Panc1 (cell line): Measurements from ENCODE around the gene NKX1-2. TPM values are rescaled to one million over a fixed set of nuclear protein-coding genes. Genes with fewer than 3 reads are reported as not detected.

ENCODE experiments used
- ATAC-seq: fragments of 200-7000 bp; cut with Tn5 transposase; 2 replicates; pipeline ENCODE4 v1.9.1; 2020; ENCODE audit warnings: mild to moderate bottlenecking, moderate library complexity
- Bru-seq: library from RNA; stranded (reverse); fragments of 400-500 nt; gene quantifications from one replicate; lab custom pipeline; 2021; lab: Mats Ljungman, UMichigan
- BruChase-seq, 2 experiments: library from RNA; stranded (reverse); fragments of 400-500 nt; gene quantifications; one replicate each; lab custom pipeline; 2021; lab: Mats Ljungman, UMichigan
- BruUV-seq: library from RNA; stranded (reverse); fragments of 400-500 nt; replicated peaks from 2 replicates; lab custom pipeline; 2021; lab: Mats Ljungman, UMichigan
- CTCF ChIA-PET: fragments of 300-600 bp; sonication (Branson Sonifier 250); formaldehyde crosslinking; loops from one replicate; lab custom pipeline; 2022; ENCODE audit warnings: antibody characterized with exemption; lab: Charles Lee
- POLR2A ChIA-PET: fragments of 300-600 bp; sonication (Branson Sonifier 250); formaldehyde crosslinking; loops from one replicate; lab custom pipeline; 2022; ENCODE audit warnings: antibody characterized with exemption; lab: Charles Lee
- DNase-seq: peaks from one replicate; pipeline ENCODE4 v3.0.0-alpha.2; 2010; ENCODE audit warnings: low read depth, low spot score
- H3K27ac ChIP-seq: 2 replicates; pipeline ENCODE4 v1.5.1; 2011; ENCODE audit warnings: mild to moderate bottlenecking, low read length, inconsistent platforms
- H3K27me3 ChIP-seq: fragments of 200-500 bp; sonication (Bioruptor generic); 2 replicates; pipeline ENCODE4 v1.6.0; 2014; ENCODE audit warnings: low read length, inconsistent platforms; ENCODE audit not compliant: control insufficient read depth, insufficient read depth
- H3K36me3 ChIP-seq: fragments of 200-500 bp; sonication (Bioruptor generic); 2 replicates; pipeline ENCODE4 v1.5.1; 2014; ENCODE audit warnings: inconsistent platforms, mild to moderate bottlenecking, low read length, moderate library complexity; ENCODE audit not compliant: control insufficient read depth, insufficient read depth
- H3K4me1 ChIP-seq: 2 replicates; pipeline ENCODE4 v1.5.1; 2011; ENCODE audit warnings: inconsistent platforms, mild to moderate bottlenecking, low read length, moderate library complexity; ENCODE audit not compliant: control insufficient read depth, insufficient read depth
- H3K4me3 ChIP-seq, 2 experiments: 2 replicates each; pipeline ENCODE4 v1.5.1; 2011 to 2012; ENCODE audit warnings: low read depth in 2 of 2, low read length in 2 of 2, mild to moderate bottlenecking in 2 of 2, inconsistent platforms in 1 of 2, moderate library complexity in 1 of 2
- H3K9me3 ChIP-seq: fragments of 200-500 bp; sonication (Bioruptor generic); 2 replicates; pipeline ENCODE4 v1.5.1; 2014; ENCODE audit warnings: low read depth, mild to moderate bottlenecking, inconsistent platforms, low read length, moderate library complexity; ENCODE audit not compliant: control insufficient read depth, insufficient read depth
- CTCF ChIP-seq: fragments of 450-650 bp; IDR thresholded peaks from 2 replicates; pipeline ENCODE4 v1.5.1; 2017; ENCODE audit warnings: mild to moderate bottlenecking
- POLR2AphosphoS5 ChIP-seq: IDR thresholded peaks from 2 replicates; pipeline ENCODE4 v1.6.1; 2012; ENCODE audit warnings: mild to moderate bottlenecking, low read depth, low read length, moderate library complexity
- SIN3A ChIP-seq: IDR thresholded peaks from 2 replicates; pipeline ENCODE4 v1.6.1; 2012; ENCODE audit warnings: low read depth, mild to moderate bottlenecking, low read length, moderate library complexity, borderline replicate concordance; ENCODE audit not compliant: insufficient read depth
- TCF7L2 ChIP-seq: IDR thresholded peaks from 2 replicates; pipeline ENCODE4 v1.6.1; 2011; ENCODE audit warnings: mild to moderate bottlenecking, low read depth, low read length, inconsistent platforms
- in situ Hi-C: cut with HindIII; loops from 2 replicates; pipeline ENCODE4 v1.10.0; 2016; ENCODE audit warnings: low sequenced_read_pairs, low pct_unique_long_range_greater_than_20kb
- intact Hi-C: fragments of 100-400 bp; cut with micrococcal nuclease; formaldehyde crosslinking; loops from one replicate; pipeline ENCODE4 v1.10.0; 2022; ENCODE audit not compliant: unreplicated experiment
- long read RNA-seq: library from polyadenylated mRNA; unstranded; transcript quantifications from one replicate; pipeline ENCODE4 v2.0.0, GENCODE V29; 2021; ENCODE audit not compliant: unreplicated experiment
- polyA plus RNA-seq: library from polyadenylated mRNA; unstranded; fragments of >200 nt; gene quantifications from one replicate; pipeline ENCODE4 v1.2.1, GENCODE V29; 2012; ENCODE audit warnings: missing spikeins; ENCODE audit not compliant: insufficient read length
- total RNA-seq: library from RNA; stranded (reverse); gene quantifications from one replicate; pipeline ENCODE4 v1.2.1, GENCODE V29; 2021; ENCODE audit not compliant: unreplicated experiment
- TF ChIP-seq, protein P1 (sequence below), 2 experiments: IDR thresholded peaks; 2 replicates each; pipeline ENCODE4 v1.6.1; 2011 to 2012; ENCODE audit warnings: low read depth in 2 of 2, control low read depth in 1 of 2, low read length in 1 of 2, mild to moderate bottlenecking in 1 of 2, moderate library complexity in 1 of 2; ENCODE audit not compliant: insufficient read depth in 1 of 2

NKX1-2 gene
- total RNA-seq (0.15 TPM), Bru-seq, nascent RNA (not detected), BruChase-seq, experiment 1, labeled RNA remaining after a 2-hour chase (percentile 27 among the genes with signal in this experiment), BruChase-seq, experiment 2, labeled RNA remaining after a 6-hour chase (percentile 23 among the genes with signal in this experiment)
- 0.08 TPM for polyA plus RNA-seq
- long read RNA-seq: 0 reads

DNA sequence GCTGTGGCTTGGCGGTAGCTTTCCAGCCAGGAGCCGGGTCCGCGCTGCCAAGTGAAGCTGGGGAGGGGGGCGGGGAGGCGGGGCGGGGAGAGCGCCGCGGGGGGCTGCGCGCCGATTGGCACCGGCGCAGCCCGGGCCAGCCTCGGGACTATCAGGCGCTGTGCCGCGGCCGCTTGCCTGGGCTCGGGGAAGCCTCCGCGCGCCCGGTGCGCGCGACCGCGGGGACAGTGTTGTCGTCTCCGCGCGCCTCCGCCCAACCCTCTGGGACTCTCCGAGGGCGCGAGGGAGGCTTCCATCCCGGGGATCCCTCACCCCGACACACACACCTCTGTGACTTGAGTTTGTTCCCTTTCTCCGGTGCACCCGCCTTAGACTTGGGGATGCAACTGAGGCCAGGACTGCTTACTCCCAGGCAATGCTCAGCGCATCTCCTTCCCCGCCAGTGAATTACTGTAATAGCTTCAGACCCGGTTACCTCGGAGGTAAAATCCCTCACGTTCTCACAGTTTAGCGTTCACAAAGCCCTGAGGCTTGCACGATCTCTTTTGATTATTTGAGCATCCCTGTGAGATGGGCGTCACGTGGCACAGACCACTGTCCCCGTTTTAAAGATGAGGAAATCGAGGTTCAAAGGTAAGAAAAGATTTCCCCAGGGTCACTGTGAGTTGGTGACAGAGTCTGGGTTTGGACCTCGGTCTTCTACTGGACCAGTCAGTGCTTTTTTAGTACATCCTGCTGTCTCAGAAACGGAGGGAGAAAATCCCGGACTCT lies at the start of gene NKX1-2:
Gene NKX1-2, minus strand, starts transcription at position 24 of the 771 bp plus-strand sequence. CDS start 92 bp downstream, outside the sequence.
- ChIA-PET POLR2A (interaction anchor here (0.6 kb wide), 1 partner anchor 24 kb away, joined by 4 read pairs; no protein-coding TSS in a partner anchor), CTCF (no interaction called here)
- in situ Hi-C loops: no loop called here
- H3K9me3 ChIP-seq: no peaks in the 10 kb centered on the region
- DNase-seq (no peak), ATAC-seq (peak; percentile 80)
- H3K27me3 ChIP-seq: peaks cover 66% of the 10 kb centered on the region
- intact Hi-C loops: no loop called here
- H3K27ac ChIP-seq: no peak within 1 kb of the TSS
- peak within 1 kb of the TSS; percentile 29 to 39 for H3K4me3 ChIP-seq
- TF ChIP-seq POLR2AphosphoS5 (no peak), SIN3A (no peak), CTCF (no peak), TCF7L2 (no peak)
- TF ChIP-seq, protein P1, sequence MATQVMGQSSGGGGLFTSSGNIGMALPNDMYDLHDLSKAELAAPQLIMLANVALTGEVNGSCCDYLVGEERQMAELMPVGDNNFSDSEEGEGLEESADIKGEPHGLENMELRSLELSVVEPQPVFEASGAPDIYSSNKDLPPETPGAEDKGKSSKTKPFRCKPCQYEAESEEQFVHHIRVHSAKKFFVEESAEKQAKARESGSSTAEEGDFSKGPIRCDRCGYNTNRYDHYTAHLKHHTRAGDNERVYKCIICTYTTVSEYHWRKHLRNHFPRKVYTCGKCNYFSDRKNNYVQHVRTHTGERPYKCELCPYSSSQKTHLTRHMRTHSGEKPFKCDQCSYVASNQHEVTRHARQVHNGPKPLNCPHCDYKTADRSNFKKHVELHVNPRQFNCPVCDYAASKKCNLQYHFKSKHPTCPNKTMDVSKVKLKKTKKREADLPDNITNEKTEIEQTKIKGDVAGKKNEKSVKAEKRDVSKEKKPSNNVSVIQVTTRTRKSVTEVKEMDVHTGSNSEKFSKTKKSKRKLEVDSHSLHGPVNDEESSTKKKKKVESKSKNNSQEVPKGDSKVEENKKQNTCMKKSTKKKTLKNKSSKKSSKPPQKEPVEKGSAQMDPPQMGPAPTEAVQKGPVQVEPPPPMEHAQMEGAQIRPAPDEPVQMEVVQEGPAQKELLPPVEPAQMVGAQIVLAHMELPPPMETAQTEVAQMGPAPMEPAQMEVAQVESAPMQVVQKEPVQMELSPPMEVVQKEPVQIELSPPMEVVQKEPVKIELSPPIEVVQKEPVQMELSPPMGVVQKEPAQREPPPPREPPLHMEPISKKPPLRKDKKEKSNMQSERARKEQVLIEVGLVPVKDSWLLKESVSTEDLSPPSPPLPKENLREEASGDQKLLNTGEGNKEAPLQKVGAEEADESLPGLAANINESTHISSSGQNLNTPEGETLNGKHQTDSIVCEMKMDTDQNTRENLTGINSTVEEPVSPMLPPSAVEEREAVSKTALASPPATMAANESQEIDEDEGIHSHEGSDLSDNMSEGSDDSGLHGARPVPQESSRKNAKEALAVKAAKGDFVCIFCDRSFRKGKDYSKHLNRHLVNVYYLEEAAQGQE (IDR thresholded peaks at IDR 0.05; ENCODE audit: insufficient read depth in 1 of 2, low read depth in 2 of 2, low read length in 1 of 2): no peak
- H3K4me1 ChIP-seq: peaks cover 15% of the 10 kb centered on the region
- H3K36me3 ChIP-seq: peaks cover 2% of the 10 kb centered on the region; the same call in 1 of the 2 replicates
- no TSS peak for BruUV-seq

- ChIA-PET POLR2A (no interaction called here), CTCF (no interaction called here)
- 0 out of 2 replicates have a peak, but pooled peaks cover 3% of the 10 kb centered on the region for H3K9me3 ChIP-seq
- ATAC-seq (no peak), DNase-seq (no peak)
- TF ChIP-seq SIN3A (no peak), TCF7L2 (no peak), CTCF (no peak), POLR2AphosphoS5 (no peak)
- TF ChIP-seq, protein P1 (IDR thresholded peaks at IDR 0.05; ENCODE audit: insufficient read depth in 1 of 2, low read depth in 2 of 2, low read length in 1 of 2): no peak
- no peak overlapping the region for H3K4me3 ChIP-seq
- BruUV-seq: no TSS peak
- no peaks in the 10 kb centered on the region for H3K4me1 ChIP-seq
- H3K27ac ChIP-seq: no peak overlapping the region
- H3K36me3 ChIP-seq: no peaks in the 10 kb centered on the region
- no peaks in the 10 kb centered on the region for H3K27me3 ChIP-seq
- in situ Hi-C loops (no loop called here), intact Hi-C loops (no loop called here)
Observed at GRCh38 chr10:124498056-124498455, 48.2 kb upstream of the NKX1-2 start.
